Liver (tissue), 3 donors: ENCODE measurements around the gene CRLF3.

Experiments used
- FOXA1 ChIP-seq: IDR thresholded peaks from 2 replicates; pipeline ENCODE4 v1.6.1; 2016; ENCODE audit warnings: antibody characterized with exemption
- GABPA ChIP-seq, 2 donors: IDR thresholded peaks in 1 of 2; conservative IDR thresholded peaks in 1 of 2; 2 replicates each; pipeline ENCODE4 v1.6.1; 2016; ENCODE audit warnings: antibody characterized with exemption in 2 of 2, mild to moderate bottlenecking in 1 of 2, moderate library complexity in 1 of 2
- HNF4A ChIP-seq, 2 donors: conservative IDR thresholded peaks; 2 replicates each; pipeline ENCODE4 v1.6.1; 2016; ENCODE audit warnings: antibody characterized with exemption in 2 of 2, mild to moderate bottlenecking in 2 of 2
- NR2F2 ChIP-seq: IDR thresholded peaks from 2 replicates; pipeline ENCODE4 v1.6.1; 2016; ENCODE audit warnings: antibody characterized with exemption
- RAD21 ChIP-seq, 2 donors: IDR thresholded peaks; 2 replicates each; pipeline ENCODE4 v1.6.1; 2016; ENCODE audit warnings: antibody characterized with exemption in 2 of 2, mild to moderate bottlenecking in 2 of 2
- RXRA ChIP-seq, 2 donors: IDR thresholded peaks; 2 replicates each; pipeline ENCODE4 v1.6.1; 2017 to 2018; ENCODE audit warnings: antibody characterized with exemption in 2 of 2, mild to moderate bottlenecking in 1 of 2
- SP1 ChIP-seq: IDR thresholded peaks from 2 replicates; pipeline ENCODE4 v1.6.1; 2018; ENCODE audit warnings: antibody characterized with exemption, mild to moderate bottlenecking
- TAF1 ChIP-seq: conservative IDR thresholded peaks from 2 replicates; pipeline ENCODE4 v1.6.1; 2016; ENCODE audit warnings: antibody characterized with exemption, mild to moderate bottlenecking
- YY1 ChIP-seq: IDR thresholded peaks from 2 replicates; pipeline ENCODE4 v1.6.1; 2016; ENCODE audit warnings: antibody characterized with exemption, mild to moderate bottlenecking
- TF ChIP-seq, protein P1 (sequence below): fragments of 150-350 bp; IDR thresholded peaks from 2 replicates; pipeline ENCODE4 v1.5.1; 2017; ENCODE audit warnings: improper control_type of control experiment, low read depth, low read length; ENCODE audit not compliant: missing input control
- TF ChIP-seq, protein P2 (sequence below): IDR thresholded peaks from 2 replicates; pipeline ENCODE4 v1.6.1; 2016; ENCODE audit warnings: antibody characterized with exemption
- TF ChIP-seq, protein P3 (sequence below): IDR thresholded peaks from 2 replicates; pipeline ENCODE4 v1.6.1; 2016; ENCODE audit warnings: antibody characterized with exemption
- TF ChIP-seq, protein P4 (sequence below): IDR thresholded peaks from 2 replicates; pipeline ENCODE4 v1.6.1; 2016; ENCODE audit warnings: antibody characterized with exemption, mild to moderate bottlenecking
- TF ChIP-seq, protein P5 (sequence below): IDR thresholded peaks from 2 replicates; pipeline ENCODE4 v1.6.1; 2016; ENCODE audit warnings: antibody characterized with exemption
- donor health status: healthy.
- donor health status: healthy.

DNA sequence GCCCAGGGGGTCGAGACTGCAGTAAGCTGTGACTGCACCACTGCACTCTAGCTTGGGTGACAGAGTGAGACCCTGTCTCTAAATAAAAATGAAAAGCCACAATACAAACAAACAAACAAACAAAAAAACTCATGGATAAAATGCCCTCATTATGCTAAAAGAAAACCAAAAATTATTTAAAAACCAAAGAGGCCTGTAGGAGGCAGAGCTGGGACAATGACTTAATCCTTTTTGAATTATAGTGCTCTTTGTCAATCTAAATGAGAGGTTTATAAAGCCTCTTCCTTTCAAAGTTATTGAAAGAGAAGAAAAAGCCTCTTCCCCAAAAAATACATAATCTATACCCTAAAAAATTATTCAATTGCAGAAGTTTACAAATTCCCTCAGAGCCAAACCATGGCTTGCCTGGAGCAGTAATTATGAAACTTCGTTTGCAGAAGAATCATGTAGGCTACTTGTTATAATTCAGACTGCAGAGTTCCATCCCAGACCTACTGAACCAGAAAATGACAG is 18.5 kb downstream of the CRLF3 start:
- TF ChIP-seq, protein P1, sequence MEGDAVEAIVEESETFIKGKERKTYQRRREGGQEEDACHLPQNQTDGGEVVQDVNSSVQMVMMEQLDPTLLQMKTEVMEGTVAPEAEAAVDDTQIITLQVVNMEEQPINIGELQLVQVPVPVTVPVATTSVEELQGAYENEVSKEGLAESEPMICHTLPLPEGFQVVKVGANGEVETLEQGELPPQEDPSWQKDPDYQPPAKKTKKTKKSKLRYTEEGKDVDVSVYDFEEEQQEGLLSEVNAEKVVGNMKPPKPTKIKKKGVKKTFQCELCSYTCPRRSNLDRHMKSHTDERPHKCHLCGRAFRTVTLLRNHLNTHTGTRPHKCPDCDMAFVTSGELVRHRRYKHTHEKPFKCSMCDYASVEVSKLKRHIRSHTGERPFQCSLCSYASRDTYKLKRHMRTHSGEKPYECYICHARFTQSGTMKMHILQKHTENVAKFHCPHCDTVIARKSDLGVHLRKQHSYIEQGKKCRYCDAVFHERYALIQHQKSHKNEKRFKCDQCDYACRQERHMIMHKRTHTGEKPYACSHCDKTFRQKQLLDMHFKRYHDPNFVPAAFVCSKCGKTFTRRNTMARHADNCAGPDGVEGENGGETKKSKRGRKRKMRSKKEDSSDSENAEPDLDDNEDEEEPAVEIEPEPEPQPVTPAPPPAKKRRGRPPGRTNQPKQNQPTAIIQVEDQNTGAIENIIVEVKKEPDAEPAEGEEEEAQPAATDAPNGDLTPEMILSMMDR: no peak
- TF ChIP-seq TAF1 (no peak), HNF4A (conservative IDR thresholded peaks at IDR 0.05) (no peak), RAD21 (IDR thresholded peaks at IDR 0.05) (no peak), GABPA (IDR thresholded peaks at IDR 0.05 in 1 of 2, conservative IDR thresholded peaks at IDR 0.05 in 1 of 2) (no peak), SP1 (no peak), YY1 (no peak), NR2F2 (no peak), FOXA1 (no peak), RXRA (IDR thresholded peaks at IDR 0.05) (no peak)
- TF ChIP-seq, protein P2, sequence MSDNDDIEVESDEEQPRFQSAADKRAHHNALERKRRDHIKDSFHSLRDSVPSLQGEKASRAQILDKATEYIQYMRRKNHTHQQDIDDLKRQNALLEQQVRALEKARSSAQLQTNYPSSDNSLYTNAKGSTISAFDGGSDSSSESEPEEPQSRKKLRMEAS: no peak
- TF ChIP-seq, protein P3, sequence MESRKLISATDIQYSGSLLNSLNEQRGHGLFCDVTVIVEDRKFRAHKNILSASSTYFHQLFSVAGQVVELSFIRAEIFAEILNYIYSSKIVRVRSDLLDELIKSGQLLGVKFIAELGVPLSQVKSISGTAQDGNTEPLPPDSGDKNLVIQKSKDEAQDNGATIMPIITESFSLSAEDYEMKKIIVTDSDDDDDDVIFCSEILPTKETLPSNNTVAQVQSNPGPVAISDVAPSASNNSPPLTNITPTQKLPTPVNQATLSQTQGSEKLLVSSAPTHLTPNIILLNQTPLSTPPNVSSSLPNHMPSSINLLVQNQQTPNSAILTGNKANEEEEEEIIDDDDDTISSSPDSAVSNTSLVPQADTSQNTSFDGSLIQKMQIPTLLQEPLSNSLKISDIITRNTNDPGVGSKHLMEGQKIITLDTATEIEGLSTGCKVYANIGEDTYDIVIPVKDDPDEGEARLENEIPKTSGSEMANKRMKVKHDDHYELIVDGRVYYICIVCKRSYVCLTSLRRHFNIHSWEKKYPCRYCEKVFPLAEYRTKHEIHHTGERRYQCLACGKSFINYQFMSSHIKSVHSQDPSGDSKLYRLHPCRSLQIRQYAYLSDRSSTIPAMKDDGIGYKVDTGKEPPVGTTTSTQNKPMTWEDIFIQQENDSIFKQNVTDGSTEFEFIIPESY: no peak
- TF ChIP-seq, protein P4, sequence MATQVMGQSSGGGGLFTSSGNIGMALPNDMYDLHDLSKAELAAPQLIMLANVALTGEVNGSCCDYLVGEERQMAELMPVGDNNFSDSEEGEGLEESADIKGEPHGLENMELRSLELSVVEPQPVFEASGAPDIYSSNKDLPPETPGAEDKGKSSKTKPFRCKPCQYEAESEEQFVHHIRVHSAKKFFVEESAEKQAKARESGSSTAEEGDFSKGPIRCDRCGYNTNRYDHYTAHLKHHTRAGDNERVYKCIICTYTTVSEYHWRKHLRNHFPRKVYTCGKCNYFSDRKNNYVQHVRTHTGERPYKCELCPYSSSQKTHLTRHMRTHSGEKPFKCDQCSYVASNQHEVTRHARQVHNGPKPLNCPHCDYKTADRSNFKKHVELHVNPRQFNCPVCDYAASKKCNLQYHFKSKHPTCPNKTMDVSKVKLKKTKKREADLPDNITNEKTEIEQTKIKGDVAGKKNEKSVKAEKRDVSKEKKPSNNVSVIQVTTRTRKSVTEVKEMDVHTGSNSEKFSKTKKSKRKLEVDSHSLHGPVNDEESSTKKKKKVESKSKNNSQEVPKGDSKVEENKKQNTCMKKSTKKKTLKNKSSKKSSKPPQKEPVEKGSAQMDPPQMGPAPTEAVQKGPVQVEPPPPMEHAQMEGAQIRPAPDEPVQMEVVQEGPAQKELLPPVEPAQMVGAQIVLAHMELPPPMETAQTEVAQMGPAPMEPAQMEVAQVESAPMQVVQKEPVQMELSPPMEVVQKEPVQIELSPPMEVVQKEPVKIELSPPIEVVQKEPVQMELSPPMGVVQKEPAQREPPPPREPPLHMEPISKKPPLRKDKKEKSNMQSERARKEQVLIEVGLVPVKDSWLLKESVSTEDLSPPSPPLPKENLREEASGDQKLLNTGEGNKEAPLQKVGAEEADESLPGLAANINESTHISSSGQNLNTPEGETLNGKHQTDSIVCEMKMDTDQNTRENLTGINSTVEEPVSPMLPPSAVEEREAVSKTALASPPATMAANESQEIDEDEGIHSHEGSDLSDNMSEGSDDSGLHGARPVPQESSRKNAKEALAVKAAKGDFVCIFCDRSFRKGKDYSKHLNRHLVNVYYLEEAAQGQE: no peak
- TF ChIP-seq, protein P5, sequence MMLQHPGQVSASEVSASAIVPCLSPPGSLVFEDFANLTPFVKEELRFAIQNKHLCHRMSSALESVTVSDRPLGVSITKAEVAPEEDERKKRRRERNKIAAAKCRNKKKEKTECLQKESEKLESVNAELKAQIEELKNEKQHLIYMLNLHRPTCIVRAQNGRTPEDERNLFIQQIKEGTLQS: no peak
